ENCODE results near the gene TRIM7. TPM values are rescaled to one million over a fixed set of nuclear protein-coding genes. Genes with fewer than 3 reads are reported as not detected.
A peak's percentile ranks its signal among the peaks of the same experiment; 100 is the strongest.

TRIM7 gene
- total and polyA plus RNA-seq, 9 of the 15 experiments (the other 6 are each of a cell fraction or from before 2014, with no cell fraction given), result 2.6 to 14.9 (median 8.9) TPM

DNA sequence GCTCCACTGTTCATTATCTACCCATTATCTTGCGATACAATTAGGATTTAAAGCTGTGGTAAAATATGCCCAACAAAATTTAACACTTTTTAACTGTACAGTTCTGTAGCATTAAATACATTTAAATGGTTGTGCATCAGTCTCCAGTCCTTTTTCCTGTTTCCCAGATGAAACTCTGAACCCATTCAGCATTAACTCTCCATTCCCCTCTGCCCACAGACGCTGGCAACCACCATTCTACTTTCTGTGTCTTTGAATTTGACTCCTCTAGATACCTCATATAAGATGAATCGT, 2.9 kb upstream of the TRIM7 start (continued):
- TF ChIP-seq RB1 (IDR thresholded peaks at IDR 0.05; ENCODE audit: low read depth), result no peak
- peak; percentile 69 for TF ChIP-seq SMARCB1 (IDR thresholded peaks at IDR 0.05; ENCODE audit: insufficient read length, low read depth)
- 0 out of 2 replicates have a peak, but pooled peaks have one; percentile 72 for TF ChIP-seq ZNF253 (CRISPR knock-in tag; conservative IDR thresholded peaks at IDR 0.05)
- TF ChIP-seq MBD1 (CRISPR knock-in tag; IDR thresholded peaks at IDR 0.05), result 0 out of 2 replicates have a peak, but pooled peaks have one; percentile 18

DNA sequence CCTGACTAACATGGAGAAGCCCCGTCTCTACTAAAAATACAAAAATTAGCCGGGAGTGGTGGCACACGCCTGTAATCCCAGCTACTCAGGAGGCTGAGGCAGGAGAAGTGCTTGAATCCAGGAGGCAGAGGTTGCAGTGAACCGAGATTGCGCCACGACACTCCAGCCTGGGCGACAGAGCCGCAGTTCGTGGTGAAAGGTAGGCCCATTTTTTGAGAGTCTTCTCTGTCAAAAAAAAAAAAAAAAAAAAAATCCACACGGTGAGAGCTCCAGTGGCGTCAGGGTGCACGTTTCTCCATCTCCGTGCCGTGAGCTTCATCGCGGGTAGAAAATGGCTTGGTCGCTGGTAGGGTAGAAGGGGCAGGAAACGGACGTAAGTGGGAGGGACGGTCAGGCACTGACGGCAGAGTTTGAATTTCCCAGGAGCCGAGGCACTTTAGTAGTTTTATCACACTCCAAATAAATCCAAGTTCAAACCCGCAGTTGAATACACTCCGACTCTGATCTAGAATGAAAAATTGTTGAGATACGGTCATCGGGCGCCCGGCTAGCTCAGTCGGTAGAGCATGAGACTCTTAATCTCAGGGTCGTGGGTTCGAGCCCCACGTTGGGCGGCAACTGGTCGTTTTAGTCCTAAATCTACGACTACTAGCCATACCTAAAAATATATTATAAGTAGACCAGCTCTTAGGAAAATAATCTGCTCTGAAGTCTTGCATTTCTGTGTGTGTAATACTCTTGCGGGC, 2.4 kb upstream of the TRIM7 start:
- Histone ChIP-seq H3K27ac (ENCODE audit: extremely low read depth, low read depth, low read length) (peak overlapping the region; percentile 72), H3K27me3 (ENCODE audit: control insufficient read depth in 2 of 2, insufficient read depth in 2 of 2, low read length in 2 of 2) (no peaks in the 10 kb centered on the region), H3K36me3 (ENCODE audit: control insufficient read depth, insufficient read depth, low read length) (no peaks in the 10 kb centered on the region), H3K4me1 (replicated peaks in 1 of 2; ENCODE audit: control insufficient read depth in 2 of 2, insufficient read depth in 2 of 2, low read length in 2 of 2) (peaks cover 29 to 35% of the 10 kb centered on the region in 2 experiments; a peak in 4 of 5 replicates), H4K20me1 (replicated peaks; ENCODE audit: control insufficient read depth, insufficient read depth, low read length) (no peaks in the 10 kb centered on the region), H3K9me3 (replicated peaks; ENCODE audit: control insufficient read depth, insufficient read depth, low read depth, low read length) (no peaks in the 10 kb centered on the region), H3K9me1 (ENCODE audit: control insufficient read depth, insufficient read depth, low read length) (no peaks in the 10 kb centered on the region), H3K79me2 (ENCODE audit: control insufficient read depth, insufficient read depth, low read length) (no peaks in the 10 kb centered on the region), H2AFZ (ENCODE audit: low read depth, low read length) (peak overlapping the region; percentile 95), H3K4me2 (ENCODE audit: insufficient read depth, low read length) (peak overlapping the region; percentile 93), H3K4me3 (peak overlapping the region; percentile 65), H3K9ac (ENCODE audit: insufficient read depth in 1 of 2, low read depth in 2 of 2, low read length in 2 of 2) (peak overlapping the region; percentile 73 to 92)
- in situ Hi-C loops (cut with MboI) (no loop called here), intact Hi-C loops (cut with micrococcal nuclease) (loop anchor here (1.0 to 2.0 kb wide), 3 partner anchors 11 to 16 kb away; partner anchors contain the start of gene TRIM41)
- POLR2A ChIA-PET, result interaction anchor here (0.5 to 2.4 kb wide), 23 partner anchors 8 to 377 kb away, joined by 3 to 18 read pairs (median 4); partner anchors contain the start of gene TRIM52
- CTCF ChIA-PET (ENCODE audit: low intra/inter-chr PET ratio), result no interaction called here
- BruUV-seq (replicated peaks), result TSS peak; percentile 100
- peak; percentile 35 for FAIRE-seq
- 0% methylated on average over 36 of the region's 36 CpGs for WGBS (ENCODE audit: insufficient coverage, low coverage, missing lambda C conversion rate)
- DNase-seq (ENCODE audit: extremely low read depth in 1 of 4, low spot score in 3 of 4), result peak in 3 of 4 experiments; percentile 36 to 94 (median 71)
- peak; percentile 53 for ATAC-seq
- TF ChIP-seq NFATC3 (IDR thresholded peaks at IDR 0.05), result no peak
- 0 out of 3 replicates have a peak, but pooled peaks of 1 of the 2 experiments have one; percentile 26 for TF ChIP-seq CBX3 (IDR thresholded peaks at IDR 0.05; ENCODE audit: borderline replicate concordance in 1 of 2, low read length in 2 of 2)
- TF ChIP-seq MEIS2 (IDR thresholded peaks at IDR 0.05; ENCODE audit: partially characterized antibody), result no peak
- TF ChIP-seq MBD2 (IDR thresholded peaks at IDR 0.05; ENCODE audit: borderline replicate concordance, low read depth), result no peak
- no peak for TF ChIP-seq CREB3 (tag; conservative IDR thresholded peaks at IDR 0.05; ENCODE audit: low read depth)
- TF ChIP-seq HNRNPH1 (optimal IDR thresholded peaks at IDR 0.05; ENCODE audit: low read depth, low read length), result no peak
- TF ChIP-seq, protein P1, sequence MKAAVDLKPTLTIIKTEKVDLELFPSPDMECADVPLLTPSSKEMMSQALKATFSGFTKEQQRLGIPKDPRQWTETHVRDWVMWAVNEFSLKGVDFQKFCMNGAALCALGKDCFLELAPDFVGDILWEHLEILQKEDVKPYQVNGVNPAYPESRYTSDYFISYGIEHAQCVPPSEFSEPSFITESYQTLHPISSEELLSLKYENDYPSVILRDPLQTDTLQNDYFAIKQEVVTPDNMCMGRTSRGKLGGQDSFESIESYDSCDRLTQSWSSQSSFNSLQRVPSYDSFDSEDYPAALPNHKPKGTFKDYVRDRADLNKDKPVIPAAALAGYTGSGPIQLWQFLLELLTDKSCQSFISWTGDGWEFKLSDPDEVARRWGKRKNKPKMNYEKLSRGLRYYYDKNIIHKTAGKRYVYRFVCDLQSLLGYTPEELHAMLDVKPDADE (conservative IDR thresholded peaks at IDR 0.05; ENCODE audit: control insufficient read depth, low read depth, low read length), result peak; percentile 95
- no peak; the same call in 1 of the 2 replicates for TF ChIP-seq ZNF584 (CRISPR knock-in tag; IDR thresholded peaks at IDR 0.05; ENCODE audit: low read depth)
- no peak for TF ChIP-seq ZNF57 (CRISPR knock-in tag; IDR thresholded peaks at IDR 0.05)
- TF ChIP-seq POLR3G (IDR thresholded peaks at IDR 0.05; ENCODE audit: extremely low read depth, insufficient read length, insufficient replicate concordance), result peak; percentile 71
- no peak for TF ChIP-seq CHCHD3 (CRISPR knock-in tag; IDR thresholded peaks at IDR 0.05)
- peak; percentile 80; the same call in 1 of the 2 replicates for TF ChIP-seq SMARCA5 (IDR thresholded peaks at IDR 0.05)
- 0 out of 2 replicates have a peak, but pooled peaks have one; percentile 12 for TF ChIP-seq TCF3 (CRISPR knock-in tag; IDR thresholded peaks at IDR 0.05)
